GM21360 (cell line): ENCODE results near the gene ANKH.
"Not testable (repeated sequence)": the region's sequence is repeated elsewhere in the genome, so short reads cannot be mapped to it uniquely, and the experiment has no call there.

ENCODE experiments used
- ATAC-seq: cut with Tn5 transposase; IDR thresholded peaks from one replicate; pipeline ENCODE4 v1.9.1; 2021; ENCODE audit warnings: mild to moderate bottlenecking, moderate library complexity; ENCODE audit not compliant: unreplicated experiment

ANKH gene

GRCh38 chr5:14797385-14797784, 74.2 kb downstream of the ANKH start:
- not testable (repeated sequence) for ATAC-seq

GRCh38 chr5:14794583-14795230, 76.9 kb downstream of the ANKH start:
- no peak for ATAC-seq

- no peak for ATAC-seq
These were observed 77.7 kb downstream of the ANKH start for GRCh38 chr5:14793851-14794250.

- ATAC-seq: no peak
These were observed 80.7 kb downstream of the ANKH start for GRCh38 chr5:14790911-14791310.

- ATAC-seq: no peak
These were observed 81.4 kb downstream of the ANKH start for GRCh38 chr5:14790220-14790619.

GRCh38 chr5:14787801-14788579, 83.6 kb downstream of the ANKH start:
- no peak for ATAC-seq

GRCh38 chr5:14783691-14784090, 87.9 kb downstream of the ANKH start:
- peak; percentile 65 for ATAC-seq

- no peak for ATAC-seq
These were observed 89.0 kb downstream of the ANKH start for GRCh38 chr5:14782591-14782990.

GRCh38 chr5:14781106-14781505, 90.5 kb downstream of the ANKH start:
- ATAC-seq: peak; percentile 71

- no peak for ATAC-seq
These were observed 91.6 kb downstream of the ANKH start for GRCh38 chr5:14779975-14780374.

- no peak for ATAC-seq
These were observed 92.8 kb downstream of the ANKH start for GRCh38 chr5:14778792-14779070.

GRCh38 chr5:14777932-14778791, 93.4 kb downstream of the ANKH start:
- no peak for ATAC-seq

- no peak for ATAC-seq
These were observed 94.4 kb downstream of the ANKH start for GRCh38 chr5:14777187-14777586.

GRCh38 chr5:14776602-14777001, 95.0 kb downstream of the ANKH start:
- no peak for ATAC-seq

- ATAC-seq: no peak
These were observed 95.7 kb downstream of the ANKH start for GRCh38 chr5:14775857-14776256.

- no peak for ATAC-seq
These were observed 98.0 kb downstream of the ANKH start for GRCh38 chr5:14773588-14773987.

- no peak for ATAC-seq
These were observed 99.6 kb downstream of the ANKH start for GRCh38 chr5:14771972-14772371.

- ATAC-seq: no peak
These were observed 100.4 kb downstream of the ANKH start for GRCh38 chr5:14771189-14771588.

GRCh38 chr5:14768508-14769365, 102.8 kb downstream of the ANKH start:
- ATAC-seq: no peak

GRCh38 chr5:14767735-14768507, 103.7 kb downstream of the ANKH start:
- ATAC-seq: peak; percentile 80
